ENCODE data around the gene COG5.
"Not testable (repeated sequence)": the region's sequence is repeated elsewhere in the genome, so short reads cannot be mapped to it uniquely, and the experiment has no call there.

Gene COG5

GRCh38 chr7:107258737-107259136 is 305.0 kb downstream of the COG5 start:
- DNase-seq, result no peak

GRCh38 chr7:107255602-107256001 is 308.1 kb downstream of the COG5 start:
- DNase-seq, result no peak

- no peak for DNase-seq
Observed at GRCh38 chr7:107254398-107254985, 309.2 kb downstream of the COG5 start.

- DNase-seq, result no peak
Observed at GRCh38 chr7:107253599-107253998, 310.1 kb downstream of the COG5 start.

- no peak for DNase-seq
Observed at GRCh38 chr7:107251963-107252362, 311.8 kb downstream of the COG5 start.

- DNase-seq, result no peak
Observed at GRCh38 chr7:107248551-107249316, 315.0 kb downstream of the COG5 start.

GRCh38 chr7:107246836-107247235 is 316.9 kb downstream of the COG5 start:
- DNase-seq, result not testable (repeated sequence)

GRCh38 chr7:107244613-107245012 is 319.1 kb downstream of the COG5 start:
- DNase-seq, result no peak

- no peak for DNase-seq
Observed at GRCh38 chr7:107242267-107242666, 321.5 kb downstream of the COG5 start.

- no peak for DNase-seq
Observed at GRCh38 chr7:107237451-107237850, 326.3 kb downstream of the COG5 start.

GRCh38 chr7:107236862-107237261 is 326.9 kb downstream of the COG5 start:
- no peak for DNase-seq

GRCh38 chr7:107234436-107234835 is 329.3 kb downstream of the COG5 start:
- peak; percentile 35 for DNase-seq

- DNase-seq, result no peak
Observed at GRCh38 chr7:107233981-107234380, 329.7 kb downstream of the COG5 start.

- DNase-seq, result no peak
Observed at GRCh38 chr7:107233174-107233573, 330.5 kb downstream of the COG5 start.

- DNase-seq, result no peak
Observed at GRCh38 chr7:107232568-107233090, 331.1 kb downstream of the COG5 start.

GRCh38 chr7:107230334-107230733 is 333.4 kb downstream of the COG5 start:
- DNase-seq, result no peak

GRCh38 chr7:107228291-107228690 is 335.4 kb downstream of the COG5 start:
- DNase-seq, result no peak

- DNase-seq, result no peak
Observed at GRCh38 chr7:107224374-107225223, 339.1 kb downstream of the COG5 start.

- not testable (repeated sequence) for DNase-seq
Observed at GRCh38 chr7:107220806-107221205, 342.9 kb downstream of the COG5 start.

- DNase-seq, result no peak
Observed at GRCh38 chr7:107220356-107220755, 343.4 kb downstream of the COG5 start.

- DNase-seq, result no peak
Observed at GRCh38 chr7:107219563-107220244, 344.0 kb downstream of the COG5 start.

- DNase-seq, result no peak
Observed at GRCh38 chr7:107213945-107214344, 349.8 kb downstream of the COG5 start.
